Suppressor macrophage treated with lipopolysaccharide for 1 hour (primary cell): ENCODE results near the gene C1QTNF2.
A peak's percentile ranks its signal among the peaks of the same experiment; 100 is the strongest.

Source experiments
- DNase-seq, 3 donors: peaks; one replicate each; pipeline ENCODE4 v3.0.0-alpha.2; 2020 to 2022

C1QTNF2 gene

GRCh38 chr5:160371294-160371693 lies 868 bp upstream of the C1QTNF2 start:
- DNase-seq = no peak

GRCh38 chr5:160370713-160371034 lies 248 bp upstream of the C1QTNF2 start:
- no peak for DNase-seq

- no peak for DNase-seq
Observed at GRCh38 chr5:160367885-160368284, 2.5 kb downstream of the C1QTNF2 start.

- DNase-seq = no peak
Observed at GRCh38 chr5:160367261-160367660, 3.2 kb downstream of the C1QTNF2 start.

- no peak for DNase-seq
Observed at GRCh38 chr5:160366230-160366629, 4.2 kb downstream of the C1QTNF2 start.

GRCh38 chr5:160363660-160364395 lies 6.6 kb downstream of the C1QTNF2 start:
- DNase-seq = no peak

GRCh38 chr5:160363211-160363610 lies 7.2 kb downstream of the C1QTNF2 start:
- no peak for DNase-seq

GRCh38 chr5:160361624-160362228 lies 8.7 kb downstream of the C1QTNF2 start:
- no peak for DNase-seq

- DNase-seq = no peak
Observed at GRCh38 chr5:160360310-160360709, 10.1 kb downstream of the C1QTNF2 start.

GRCh38 chr5:160359816-160360215 lies 10.6 kb downstream of the C1QTNF2 start:
- DNase-seq = no peak

GRCh38 chr5:160359242-160359641 lies 11.2 kb downstream of the C1QTNF2 start:
- DNase-seq = no peak

- no peak for DNase-seq
Observed at GRCh38 chr5:160357861-160358411, 12.5 kb downstream of the C1QTNF2 start.

- no peak for DNase-seq
Observed at GRCh38 chr5:160357394-160357793, 13.0 kb downstream of the C1QTNF2 start.

GRCh38 chr5:160356550-160357347 lies 13.7 kb downstream of the C1QTNF2 start:
- no peak for DNase-seq

- DNase-seq = no peak
Observed at GRCh38 chr5:160354666-160355065, 15.8 kb downstream of the C1QTNF2 start.

- no peak for DNase-seq
Observed at GRCh38 chr5:160353379-160353778, 17.0 kb downstream of the C1QTNF2 start.

GRCh38 chr5:160352308-160352707 lies 18.1 kb downstream of the C1QTNF2 start:
- no peak for DNase-seq

GRCh38 chr5:160349935-160350303 lies 20.5 kb downstream of the C1QTNF2 start:
- no peak for DNase-seq

GRCh38 chr5:160349249-160349934 lies 21.0 kb downstream of the C1QTNF2 start:
- no peak for DNase-seq

GRCh38 chr5:160348080-160348479 lies 22.3 kb downstream of the C1QTNF2 start:
- DNase-seq = no peak

GRCh38 chr5:160347448-160347847 lies 23.0 kb downstream of the C1QTNF2 start:
- no peak for DNase-seq

- peak in 2 of 3 donors; percentile 19 to 27 for DNase-seq
Observed at GRCh38 chr5:160342413-160342941, 27.9 kb downstream of the C1QTNF2 start.
